ENCODE data around the gene SOBP. TPM values are rescaled to one million over a fixed set of nuclear protein-coding genes. Genes with fewer than 3 reads are reported as not detected.
"Not testable (repeated sequence)": the region's sequence is repeated elsewhere in the genome, so short reads cannot be mapped to it uniquely, and the experiment has no call there.

The SOBP gene
- total RNA-seq (2014; rRNA removed; shearing (Covaris generic); ENCODE audit: low replicate concordance) = 0.51 TPM in 1 of 2 replicates, not detected in the other

- DNase-seq (ENCODE audit: low read depth) = peak; percentile 33
- in situ Hi-C loops (cut with HindIII; ENCODE audit: low pct_unique_long_range_greater_than_20kb, low sequenced_read_pairs) = no loop called here
These were observed at the start of gene SOBP for GRCh38 chr6:107489636-107490565. TSS of gene SOBP (plus strand) at chr6:107490117. CDS start at chr6:107490617, 500 bp downstream.

- in situ Hi-C loops (cut with HindIII; ENCODE audit: low pct_unique_long_range_greater_than_20kb, low sequenced_read_pairs) = no loop called here
- no peak for DNase-seq (ENCODE audit: low read depth)
These were observed 49.0 kb upstream of the SOBP start for GRCh38 chr6:107440936-107441335.

GRCh38 chr6:107441682-107442081 lies 48.2 kb upstream of the SOBP start:
- in situ Hi-C loops (cut with HindIII; ENCODE audit: low pct_unique_long_range_greater_than_20kb, low sequenced_read_pairs) = no loop called here
- no peak for DNase-seq (ENCODE audit: low read depth)

- in situ Hi-C loops (cut with HindIII; ENCODE audit: low pct_unique_long_range_greater_than_20kb, low sequenced_read_pairs) = no loop called here
- no peak for DNase-seq (ENCODE audit: low read depth)
These were observed 46.8 kb upstream of the SOBP start for GRCh38 chr6:107442938-107443607.

- DNase-seq (ENCODE audit: low read depth) = no peak
- in situ Hi-C loops (cut with HindIII; ENCODE audit: low pct_unique_long_range_greater_than_20kb, low sequenced_read_pairs) = no loop called here
These were observed 46.2 kb upstream of the SOBP start for GRCh38 chr6:107443608-107444267.

GRCh38 chr6:107444277-107444676 lies 45.6 kb upstream of the SOBP start:
- no peak for DNase-seq (ENCODE audit: low read depth)
- in situ Hi-C loops (cut with HindIII; ENCODE audit: low pct_unique_long_range_greater_than_20kb, low sequenced_read_pairs) = no loop called here

GRCh38 chr6:107447663-107448216 lies 42.2 kb upstream of the SOBP start:
- in situ Hi-C loops (cut with HindIII; ENCODE audit: low pct_unique_long_range_greater_than_20kb, low sequenced_read_pairs) = no loop called here
- DNase-seq (ENCODE audit: low read depth) = no peak

GRCh38 chr6:107448776-107449175 lies 41.1 kb upstream of the SOBP start:
- DNase-seq (ENCODE audit: low read depth) = no peak
- in situ Hi-C loops (cut with HindIII; ENCODE audit: low pct_unique_long_range_greater_than_20kb, low sequenced_read_pairs) = no loop called here

GRCh38 chr6:107458672-107459282 lies 31.1 kb upstream of the SOBP start:
- in situ Hi-C loops (cut with HindIII; ENCODE audit: low pct_unique_long_range_greater_than_20kb, low sequenced_read_pairs) = no loop called here
- DNase-seq (ENCODE audit: low read depth) = peak; percentile 37

GRCh38 chr6:107459283-107460082 lies 30.4 kb upstream of the SOBP start, which contains the start of gene PDSS2:
TSS of gene PDSS2 (minus strand) at chr6:107459564. CDS start at chr6:107459285, 279 bp downstream.
- DNase-seq (ENCODE audit: low read depth) = peak; percentile 91
- in situ Hi-C loops (cut with HindIII; ENCODE audit: low pct_unique_long_range_greater_than_20kb, low sequenced_read_pairs) = no loop called here

GRCh38 chr6:107460083-107460631 lies 29.8 kb upstream of the SOBP start:
- in situ Hi-C loops (cut with HindIII; ENCODE audit: low pct_unique_long_range_greater_than_20kb, low sequenced_read_pairs) = no loop called here
- no peak for DNase-seq (ENCODE audit: low read depth)

GRCh38 chr6:107466062-107466461 lies 23.9 kb upstream of the SOBP start:
- in situ Hi-C loops (cut with HindIII; ENCODE audit: low pct_unique_long_range_greater_than_20kb, low sequenced_read_pairs) = no loop called here
- no peak for DNase-seq (ENCODE audit: low read depth)

- in situ Hi-C loops (cut with HindIII; ENCODE audit: low pct_unique_long_range_greater_than_20kb, low sequenced_read_pairs) = no loop called here
These were observed 19.6 kb upstream of the SOBP start for GRCh38 chr6:107470364-107470763.

GRCh38 chr6:107473660-107474059 lies 16.3 kb upstream of the SOBP start:
- in situ Hi-C loops (cut with HindIII; ENCODE audit: low pct_unique_long_range_greater_than_20kb, low sequenced_read_pairs) = no loop called here
- DNase-seq (ENCODE audit: low read depth) = no peak

More at GRCh38 chr6:107470364-107470763, 19.6 kb upstream of the SOBP start:
- no peak for DNase-seq (ENCODE audit: low read depth)

GRCh38 chr6:107475360-107475759 lies 14.6 kb upstream of the SOBP start:
- DNase-seq (ENCODE audit: low read depth); in situ Hi-C loops (cut with HindIII; ENCODE audit: low pct_unique_long_range_greater_than_20kb, low sequenced_read_pairs): not testable (repeated sequence)

- DNase-seq (ENCODE audit: low read depth); in situ Hi-C loops (cut with HindIII; ENCODE audit: low pct_unique_long_range_greater_than_20kb, low sequenced_read_pairs): not testable (repeated sequence)
These were observed 14.1 kb upstream of the SOBP start for GRCh38 chr6:107475826-107476225.

- no peak for DNase-seq (ENCODE audit: low read depth)
- in situ Hi-C loops (cut with HindIII; ENCODE audit: low pct_unique_long_range_greater_than_20kb, low sequenced_read_pairs) = no loop called here
These were observed 10.7 kb upstream of the SOBP start for GRCh38 chr6:107479089-107479690.
